HUES48 (cell line): ENCODE results near the gene MEIOSIN.

Experiments used
- H3K27ac ChIP-seq: one replicate; pipeline ENCODE4 v1.7.0; 2013; ENCODE audit warnings: low read depth, low read length, inconsistent platforms
- H3K27me3 ChIP-seq: 2 replicates; pipeline ENCODE4 v1.6.1; 2013; ENCODE audit warnings: mild to moderate bottlenecking, low read length; ENCODE audit not compliant: control insufficient read depth, insufficient read depth
- H3K36me3 ChIP-seq: 2 replicates; pipeline ENCODE4 v1.6.1; 2013; ENCODE audit warnings: low read length; ENCODE audit not compliant: control insufficient read depth, insufficient read depth
- H3K4me1 ChIP-seq: 2 replicates; pipeline ENCODE4 v1.6.1; 2013; ENCODE audit warnings: mild to moderate bottlenecking, low read length; ENCODE audit not compliant: control insufficient read depth, insufficient read depth
- H3K4me3 ChIP-seq: 2 replicates; pipeline ENCODE4 v1.5.1; 2013; ENCODE audit warnings: mild to moderate bottlenecking, low read depth, low read length
- H3K9ac ChIP-seq: 2 replicates; pipeline ENCODE4 v1.6.1; 2013; ENCODE audit warnings: mild to moderate bottlenecking, low read depth, low read length, moderate library complexity
- H3K9me3 ChIP-seq: 2 replicates; pipeline ENCODE4 v1.6.1; 2013; ENCODE audit warnings: low read length; ENCODE audit not compliant: control insufficient read depth, insufficient read depth

MEIOSIN gene

GRCh38 chr19:45782162-45782691 is 49.0 kb downstream of the MEIOSIN start, which contains the start of gene DMPK:
Gene DMPK, minus strand, starts transcription at chr19:45782490. Its CDS starts 138 bp downstream, at chr19:45782352.
- Histone ChIP-seq H3K4me3 (no peak within 1 kb of the TSS), H3K27ac (peak within 1 kb of the TSS; percentile 59), H3K36me3 (peaks cover 26% of the 10 kb centered on the region), H3K9ac (no peak within 1 kb of the TSS), H3K4me1 (peaks cover 22% of the 10 kb centered on the region), H3K9me3 (no peaks in the 10 kb centered on the region), H3K27me3 (peaks cover 14% of the 10 kb centered on the region; the same call in 1 of the 2 replicates)

- Histone ChIP-seq H3K27ac (peak overlapping the region; percentile 59), H3K27me3 (peaks cover 14% of the 10 kb centered on the region; the same call in 1 of the 2 replicates), H3K36me3 (peaks cover 27% of the 10 kb centered on the region), H3K4me3 (no peak overlapping the region), H3K9me3 (no peaks in the 10 kb centered on the region), H3K4me1 (peaks cover 22% of the 10 kb centered on the region), H3K9ac (no peak overlapping the region)
Observed at GRCh38 chr19:45782820-45783785, 49.9 kb downstream of the MEIOSIN start.

- H3K27ac ChIP-seq: no peak overlapping the region
- H3K27me3 ChIP-seq: peaks cover 14% of the 10 kb centered on the region; the same call in 1 of the 2 replicates
- H3K4me3 ChIP-seq: no peak overlapping the region
- H3K9ac ChIP-seq: no peak overlapping the region
- peaks cover 18% of the 10 kb centered on the region for H3K4me1 ChIP-seq
- no peaks in the 10 kb centered on the region for H3K9me3 ChIP-seq
- H3K36me3 ChIP-seq: peaks cover 37% of the 10 kb centered on the region
Observed at GRCh38 chr19:45784096-45784495, 50.9 kb downstream of the MEIOSIN start.

DNA sequence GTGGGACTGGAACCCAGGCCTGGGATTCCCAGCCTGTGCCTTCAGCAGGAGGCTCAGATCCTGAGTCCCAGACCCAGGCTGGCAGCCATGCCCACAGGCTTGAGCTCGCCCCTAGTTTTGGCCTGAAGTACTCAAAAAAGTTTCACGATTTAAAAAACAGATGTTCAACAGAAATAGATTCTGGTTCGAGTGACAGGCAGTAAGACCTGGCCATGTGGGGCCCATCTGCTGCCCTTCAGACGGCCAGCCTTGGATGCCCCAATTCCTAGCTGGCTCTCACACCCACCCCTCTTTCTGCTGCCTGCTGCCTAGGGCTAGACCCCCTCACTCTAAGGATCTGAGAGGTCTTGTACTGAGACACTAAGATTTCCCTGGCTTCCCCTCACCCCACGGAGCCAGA is 51.9 kb downstream of the MEIOSIN start:
- peaks cover 13% of the 10 kb centered on the region for H3K4me1 ChIP-seq
- H3K36me3 ChIP-seq: peaks cover 42% of the 10 kb centered on the region
- no peak overlapping the region for H3K4me3 ChIP-seq
- no peak overlapping the region for H3K27ac ChIP-seq
- no peak overlapping the region for H3K9ac ChIP-seq
- H3K9me3 ChIP-seq: no peaks in the 10 kb centered on the region
- H3K27me3 ChIP-seq: peaks cover 9% of the 10 kb centered on the region; the same call in 1 of the 2 replicates

DNA sequence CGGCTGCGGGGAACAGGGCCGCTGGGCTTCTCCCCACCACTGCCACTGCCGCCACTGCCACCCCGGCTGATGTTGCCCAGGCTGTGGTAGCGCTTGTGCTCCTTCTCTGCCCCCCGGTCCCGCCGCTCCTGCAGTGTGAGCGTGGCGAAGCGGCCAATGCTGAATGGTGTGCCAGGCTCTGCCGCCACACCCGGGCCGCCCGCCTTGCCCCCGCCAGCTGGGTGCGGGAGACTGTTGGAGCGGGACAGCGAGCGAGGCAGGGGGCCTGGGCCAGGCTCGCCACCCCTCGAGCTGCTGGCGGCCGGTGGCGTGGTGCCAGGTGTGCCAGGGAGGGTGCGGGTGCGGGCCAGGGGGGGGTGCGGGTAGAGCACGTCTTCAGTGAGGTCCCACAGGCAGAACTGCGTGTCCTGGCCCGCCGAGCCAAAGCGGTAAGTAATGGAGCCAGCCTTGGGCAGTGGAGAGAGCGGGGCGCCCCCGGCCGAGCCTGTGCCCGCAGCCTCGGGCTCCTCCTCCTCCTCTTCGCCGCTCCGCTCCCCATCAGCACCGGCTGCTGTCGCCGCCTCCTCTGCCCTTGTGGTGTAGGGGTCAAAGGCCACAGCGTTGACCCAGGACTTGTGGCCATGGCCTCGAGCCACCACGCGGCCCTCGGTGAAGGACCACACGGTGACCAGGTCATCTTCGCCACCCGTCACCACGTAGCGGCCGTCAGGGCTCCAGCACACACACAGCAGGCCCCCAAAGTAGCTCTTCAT is 52.7 kb downstream of the MEIOSIN start:
- Histone ChIP-seq H3K9ac (no peak overlapping the region), H3K9me3 (no peaks in the 10 kb centered on the region), H3K27ac (no peak overlapping the region), H3K36me3 (peaks cover 48% of the 10 kb centered on the region), H3K27me3 (peaks cover 2% of the 10 kb centered on the region; the same call in 1 of the 2 replicates), H3K4me3 (no peak overlapping the region), H3K4me1 (peaks cover 9% of the 10 kb centered on the region)

GRCh38 chr19:45786533-45786894 is 53.3 kb downstream of the MEIOSIN start:
- H3K27ac ChIP-seq: no peak overlapping the region
- H3K36me3 ChIP-seq: peaks cover 48% of the 10 kb centered on the region
- no peak overlapping the region for H3K9ac ChIP-seq
- H3K27me3 ChIP-seq: no peaks in the 10 kb centered on the region; the same call in 1 of the 2 replicates
- no peak overlapping the region for H3K4me3 ChIP-seq
- H3K9me3 ChIP-seq: no peaks in the 10 kb centered on the region
- peaks cover 9% of the 10 kb centered on the region for H3K4me1 ChIP-seq

GRCh38 chr19:45789035-45789786 is 56.0 kb downstream of the MEIOSIN start:
- no peak overlapping the region for H3K9ac ChIP-seq
- no peak overlapping the region for H3K4me3 ChIP-seq
- peaks cover 48% of the 10 kb centered on the region for H3K36me3 ChIP-seq
- no peaks in the 10 kb centered on the region for H3K27me3 ChIP-seq
- no peak overlapping the region for H3K27ac ChIP-seq
- peaks cover 3% of the 10 kb centered on the region for H3K4me1 ChIP-seq
- H3K9me3 ChIP-seq: no peaks in the 10 kb centered on the region

- Histone ChIP-seq H3K9me3 (no peaks in the 10 kb centered on the region), H3K27ac (no peak overlapping the region), H3K9ac (no peak overlapping the region), H3K36me3 (peaks cover 40% of the 10 kb centered on the region), H3K27me3 (no peaks in the 10 kb centered on the region), H3K4me3 (peak overlapping the region; percentile 79; the same call in 1 of the 2 replicates), H3K4me1 (peaks cover 3% of the 10 kb centered on the region)
Observed at GRCh38 chr19:45790942-45791341, 57.7 kb downstream of the MEIOSIN start.

DNA sequence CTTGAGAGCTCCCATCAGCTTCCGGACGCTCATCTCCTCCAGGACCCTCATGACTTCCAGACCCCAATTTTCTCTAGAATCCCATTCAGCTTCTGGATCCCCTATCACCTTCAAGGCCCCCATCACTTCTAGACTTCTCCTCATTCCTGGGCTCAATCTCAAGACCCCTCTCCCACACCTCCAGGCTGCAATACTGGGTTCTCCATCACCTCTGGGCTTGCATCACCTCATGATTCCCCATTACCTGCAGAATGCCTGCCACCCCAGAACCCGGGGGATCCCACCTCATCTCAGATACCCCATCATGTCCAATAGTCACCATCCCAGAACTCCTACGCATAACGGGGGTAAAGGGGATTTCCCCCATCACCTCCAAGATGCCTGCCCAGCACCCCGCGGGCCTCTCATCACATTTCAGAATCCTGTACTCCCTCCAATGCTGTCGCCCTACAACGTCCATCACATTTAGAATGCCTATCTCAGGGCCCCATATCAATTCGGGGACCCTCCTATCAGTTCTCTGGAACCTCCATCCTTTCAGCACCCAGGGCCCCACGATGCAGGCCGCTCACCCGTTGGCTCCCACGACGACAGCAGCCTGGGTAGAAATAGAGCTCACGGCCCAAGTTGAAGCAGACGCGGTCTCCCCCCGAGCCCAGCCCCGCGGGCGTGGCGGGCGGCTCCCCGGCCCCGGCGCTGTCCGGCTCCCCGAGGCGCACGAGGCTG is 58.7 kb downstream of the MEIOSIN start:
- H3K4me3 ChIP-seq: peak overlapping the region; percentile 79
- peak overlapping the region; percentile 94 for H3K9ac ChIP-seq
- H3K36me3 ChIP-seq: peaks cover 30% of the 10 kb centered on the region
- no peaks in the 10 kb centered on the region for H3K9me3 ChIP-seq
- H3K4me1 ChIP-seq: peaks cover 3% of the 10 kb centered on the region
- no peaks in the 10 kb centered on the region for H3K27me3 ChIP-seq
- H3K27ac ChIP-seq: no peak overlapping the region
